GM18520 (cell line): ENCODE data around the gene MPZL1.

Source experiments
- ATAC-seq: cut with Tn5 transposase; IDR thresholded peaks from one replicate; pipeline ENCODE4 v1.9.1; 2021; ENCODE audit not compliant: unreplicated experiment

MPZL1 gene

GRCh38 chr1:167721617-167722151, at the start of gene MPZL1:
MPZL1 (plus strand) TSS chr1:167721982; CDS start chr1:167722152, 170 bp downstream.
- peak; percentile 89 for ATAC-seq

GRCh38 chr1:167672831-167673230, 49.0 kb upstream of the MPZL1 start:
- no peak for ATAC-seq

GRCh38 chr1:167673265-167673664, 48.5 kb upstream of the MPZL1 start:
- no peak for ATAC-seq

- ATAC-seq = no peak
These were observed 47.6 kb upstream of the MPZL1 start for GRCh38 chr1:167674156-167674555.

- ATAC-seq = no peak
These were observed 46.3 kb upstream of the MPZL1 start for GRCh38 chr1:167675440-167675839.

- ATAC-seq = peak; percentile 46
These were observed 45.4 kb upstream of the MPZL1 start for GRCh38 chr1:167676205-167676915.

GRCh38 chr1:167676916-167677848, 44.6 kb upstream of the MPZL1 start:
- peak; percentile 43 for ATAC-seq

GRCh38 chr1:167678422-167678821, 43.4 kb upstream of the MPZL1 start:
- ATAC-seq = no peak

- no peak for ATAC-seq
These were observed 42.9 kb upstream of the MPZL1 start for GRCh38 chr1:167678838-167679237.

GRCh38 chr1:167679714-167680113, 42.1 kb upstream of the MPZL1 start:
- no peak for ATAC-seq

GRCh38 chr1:167681024-167681423, 40.8 kb upstream of the MPZL1 start:
- no peak for ATAC-seq

- no peak for ATAC-seq
These were observed 40.2 kb upstream of the MPZL1 start for GRCh38 chr1:167681451-167682098.

- no peak for ATAC-seq
These were observed 38.6 kb upstream of the MPZL1 start for GRCh38 chr1:167683226-167683625.

GRCh38 chr1:167683641-167684502, 37.9 kb upstream of the MPZL1 start:
- no peak for ATAC-seq

GRCh38 chr1:167685844-167686243, 35.9 kb upstream of the MPZL1 start:
- no peak for ATAC-seq

- peak; percentile 56 for ATAC-seq
These were observed 33.8 kb upstream of the MPZL1 start for GRCh38 chr1:167687919-167688519.

- ATAC-seq = no peak
These were observed 32.2 kb upstream of the MPZL1 start for GRCh38 chr1:167689567-167689920.

- ATAC-seq = no peak
These were observed 31.7 kb upstream of the MPZL1 start for GRCh38 chr1:167690053-167690452.

GRCh38 chr1:167693425-167694045, 28.2 kb upstream of the MPZL1 start:
- ATAC-seq = no peak

GRCh38 chr1:167694691-167695090, 27.1 kb upstream of the MPZL1 start:
- ATAC-seq = no peak
